Activated effector memory CD4-positive, alpha-beta T cell treated with anti-CD3 and anti-CD28 coated beads, Interleukin-2, amount 50 U/mL, for 16 hours (primary cell): ENCODE measurements around the gene NEMF.

ENCODE experiments used
- DNase-seq: peaks from one replicate; pipeline ENCODE4 v3.0.0-alpha.2; 2020

The NEMF gene

GRCh38 chr14:49732896-49733295 lies 119.7 kb downstream of the NEMF start:
- DNase-seq = no peak
